ENCODE results near the gene NACC2. TPM values are rescaled to one million over a fixed set of nuclear protein-coding genes. Genes with fewer than 3 reads are reported as not detected.

NACC2 gene
- total RNA-seq, 4 donors from 2014 or later = 26.0 to 51.7 (median 43.5) TPM

DNA sequence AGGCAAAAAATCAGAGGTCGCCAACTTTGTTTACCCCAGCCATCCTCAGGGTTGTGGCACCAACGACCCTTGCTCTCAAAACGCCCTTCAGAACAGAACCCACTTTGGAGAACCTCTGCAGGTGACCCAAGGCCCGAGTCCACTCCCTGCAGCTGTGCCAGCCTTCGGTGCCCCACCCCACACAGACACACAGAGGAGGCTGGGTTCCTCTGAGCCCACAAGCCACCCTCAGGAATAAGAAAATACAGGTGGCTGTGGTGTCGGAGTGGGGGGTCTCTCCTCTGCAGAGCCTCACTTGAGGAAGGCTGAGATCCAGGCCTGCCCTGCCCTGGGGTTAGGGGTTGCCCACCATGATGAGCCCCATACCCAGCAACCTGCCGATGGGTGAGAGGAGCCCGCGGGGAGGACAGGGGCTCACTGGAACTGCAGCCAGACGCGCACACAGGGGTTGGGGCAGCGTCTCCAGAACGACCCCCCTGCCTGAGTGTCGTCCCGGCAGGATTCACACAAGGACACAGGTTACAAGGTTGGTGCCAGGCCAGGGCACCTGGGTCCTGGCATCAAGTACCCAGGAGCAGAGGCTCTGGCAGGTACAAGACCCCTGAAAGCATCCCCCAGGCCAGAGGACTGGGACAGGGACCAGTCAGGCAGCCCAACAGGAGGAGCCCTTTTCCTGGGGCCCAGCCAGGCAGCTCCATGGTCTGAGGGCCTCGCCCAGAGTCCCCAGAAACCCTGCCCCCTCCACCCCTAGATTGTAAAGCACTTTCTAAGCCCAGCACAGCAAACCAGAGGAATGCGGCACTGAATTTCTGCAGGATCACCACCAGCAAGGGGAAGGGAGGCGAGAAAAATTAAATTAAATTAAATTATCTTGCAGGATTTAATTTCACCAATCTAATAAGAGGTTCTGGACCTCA is 40.0 kb downstream of the NACC2 start:
- Histone ChIP-seq H3K27ac (no peak overlapping the region), H3K4me1 (peaks cover 25 to 45% of the 10 kb centered on the region in 2 donors), H3K9me3 (no peaks in the 10 kb centered on the region), H3K4me3 (no peak overlapping the region), H3K36me3 (peaks cover 0 to 2% of the 10 kb centered on the region in 2 donors), H3K27me3 (no peaks in the 10 kb centered on the region)
- TF ChIP-seq POLR2A (IDR thresholded peaks at IDR 0.05) = no peak
- no peak for TF ChIP-seq CTCF (IDR thresholded peaks at IDR 0.05 in 4 of 5, conservative IDR thresholded peaks at IDR 0.05 in 1 of 5)
- ATAC-seq = no peak
- DNase-seq = no peak
- intact Hi-C loops (cut with DNase I; ENCODE audit: low total_unique reads) = no loop called here
- in situ Hi-C loops (cut with MboI; ENCODE audit: low sequenced_read_pairs in 4 of 4) = no loop called here

GRCh38 chr9:136054146-136054545 is 40.9 kb downstream of the NACC2 start:
- H3K27me3 ChIP-seq = no peaks in the 10 kb centered on the region
- ATAC-seq = no peak
- H3K27ac ChIP-seq = no peak overlapping the region
- in situ Hi-C loops (cut with MboI; ENCODE audit: low sequenced_read_pairs in 4 of 4) (no loop called here), intact Hi-C loops (cut with DNase I; ENCODE audit: low total_unique reads) (no loop called here)
- peaks cover 25 to 45% of the 10 kb centered on the region in 2 donors for H3K4me1 ChIP-seq
- TF ChIP-seq POLR2A (IDR thresholded peaks at IDR 0.05) = no peak
- no peak for DNase-seq
- H3K9me3 ChIP-seq = no peaks in the 10 kb centered on the region
- no peak overlapping the region for H3K4me3 ChIP-seq
- H3K36me3 ChIP-seq = peaks cover 0 to 10% of the 10 kb centered on the region in 2 donors

DNA sequence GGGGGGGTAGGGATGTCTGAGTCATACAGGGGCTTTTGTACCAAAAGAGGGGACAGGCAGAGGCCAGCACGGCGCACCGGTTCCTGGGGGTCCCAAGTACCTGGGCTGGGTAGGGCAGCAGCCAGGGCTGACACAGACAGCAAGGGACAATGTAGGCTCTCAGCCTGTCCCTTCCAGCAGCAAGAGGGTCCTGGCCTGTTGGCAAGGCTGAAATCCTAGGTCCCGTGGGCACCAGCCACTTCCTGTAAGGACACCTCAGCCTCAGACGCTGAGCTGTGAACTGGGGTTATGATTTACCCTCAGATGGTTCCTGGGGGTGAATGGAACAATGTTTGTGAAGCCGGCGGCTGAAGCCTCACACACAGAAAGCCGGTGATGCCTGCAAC is 41.3 kb downstream of the NACC2 start:
- no peak overlapping the region for H3K27ac ChIP-seq
- H3K9me3 ChIP-seq = no peaks in the 10 kb centered on the region
- peaks cover 0 to 12% of the 10 kb centered on the region in 2 donors for H3K36me3 ChIP-seq
- H3K4me3 ChIP-seq = no peak overlapping the region
- intact Hi-C loops (cut with DNase I; ENCODE audit: low total_unique reads) = no loop called here
- TF ChIP-seq CTCF (IDR thresholded peaks at IDR 0.05 in 4 of 5, conservative IDR thresholded peaks at IDR 0.05 in 1 of 5) (no peak), POLR2A (IDR thresholded peaks at IDR 0.05) (no peak)
- ATAC-seq = no peak
- H3K27me3 ChIP-seq = no peaks in the 10 kb centered on the region
- H3K4me1 ChIP-seq = peaks cover 25 to 45% of the 10 kb centered on the region in 2 donors
- in situ Hi-C loops (cut with MboI; ENCODE audit: low sequenced_read_pairs in 4 of 4) = no loop called here
- no peak for DNase-seq

DNA sequence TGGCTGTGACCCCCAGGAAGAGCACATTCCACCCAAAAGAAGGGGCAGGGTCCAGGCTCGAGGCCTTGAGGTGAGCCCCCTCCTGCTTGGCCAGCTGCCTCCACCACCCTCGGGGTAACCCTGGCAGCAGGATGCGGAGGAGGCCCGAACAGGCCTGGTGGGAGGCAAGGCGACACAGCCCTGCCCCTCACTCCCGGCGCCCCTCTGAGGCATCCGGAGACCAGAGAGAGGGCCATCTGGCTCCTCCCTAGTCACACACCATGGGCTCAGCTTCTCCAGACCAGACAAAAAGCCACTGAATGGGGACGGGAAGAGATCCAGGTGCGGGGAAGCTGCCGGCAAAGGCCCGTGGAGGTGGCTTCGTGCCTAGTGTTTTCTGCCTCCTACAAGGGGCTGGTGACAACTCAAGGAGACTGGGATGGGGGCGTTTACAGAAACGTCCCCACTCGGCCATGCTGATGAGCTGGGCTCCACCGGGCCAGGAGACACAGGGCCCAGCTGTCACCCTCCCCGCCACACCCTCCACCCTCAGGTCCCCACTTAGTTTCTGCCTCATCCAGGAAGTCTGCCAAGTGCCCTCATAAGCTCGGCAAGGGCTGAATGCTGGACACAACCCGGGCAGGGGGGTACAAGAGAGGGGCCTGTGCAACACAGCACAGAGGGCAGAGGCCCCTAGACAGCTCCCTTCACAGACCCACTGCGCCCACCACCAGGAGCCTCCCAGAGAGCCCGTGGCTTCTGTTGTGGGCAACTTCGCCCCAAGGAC is 41.9 kb downstream of the NACC2 start:
- intact Hi-C loops (cut with DNase I; ENCODE audit: low total_unique reads) = loop anchor here (1.0 kb wide), 1 partner anchor 67 kb away; no protein-coding TSS in a partner anchor
- ATAC-seq = peak in 1 of 2 donors; percentile 14
- in situ Hi-C loops (cut with MboI; ENCODE audit: low sequenced_read_pairs in 4 of 4) = no loop called here

More for the DNA sequence above, 41.9 kb downstream of the NACC2 start:
- Histone ChIP-seq H3K27ac (peak overlapping the region in 1 of 4 donors; percentile 33), H3K27me3 (no peaks in the 10 kb centered on the region), H3K4me1 (peaks cover 25 to 45% of the 10 kb centered on the region in 2 donors), H3K9me3 (no peaks in the 10 kb centered on the region), H3K4me3 (peak overlapping the region in 3 of 4 donors; percentile 46 to 60 (median 52)), H3K36me3 (peaks cover 0 to 16% of the 10 kb centered on the region in 2 donors)
- TF ChIP-seq POLR2A (IDR thresholded peaks at IDR 0.05) = no peak
- TF ChIP-seq CTCF (IDR thresholded peaks at IDR 0.05 in 4 of 5, conservative IDR thresholded peaks at IDR 0.05 in 1 of 5) = no peak
- DNase-seq = peak in 1 of 2 donors; percentile 45

Data from gastrocnemius medialis (tissue), 4 donors.